ENCODE results near the gene IDH3G. TPM values are rescaled to one million over a fixed set of nuclear protein-coding genes. Genes with fewer than 3 reads are reported as not detected.

Gene IDH3G
- total and polyA plus RNA-seq, 7 donors: 54.2 to 89.5 (median 67.0) TPM

GRCh38 chrX:153828308-153828707, 34.1 kb upstream of the IDH3G start:
- H3K4me3 ChIP-seq: peak overlapping the region; percentile 34 to 59 (median 52)
- peaks cover 0 to 7% (median 0%) of the 10 kb centered on the region in 3 donors for H3K27me3 ChIP-seq
- H3K27ac ChIP-seq: peak overlapping the region; percentile 69 to 79 (median 76)
- TF ChIP-seq, protein P1, sequence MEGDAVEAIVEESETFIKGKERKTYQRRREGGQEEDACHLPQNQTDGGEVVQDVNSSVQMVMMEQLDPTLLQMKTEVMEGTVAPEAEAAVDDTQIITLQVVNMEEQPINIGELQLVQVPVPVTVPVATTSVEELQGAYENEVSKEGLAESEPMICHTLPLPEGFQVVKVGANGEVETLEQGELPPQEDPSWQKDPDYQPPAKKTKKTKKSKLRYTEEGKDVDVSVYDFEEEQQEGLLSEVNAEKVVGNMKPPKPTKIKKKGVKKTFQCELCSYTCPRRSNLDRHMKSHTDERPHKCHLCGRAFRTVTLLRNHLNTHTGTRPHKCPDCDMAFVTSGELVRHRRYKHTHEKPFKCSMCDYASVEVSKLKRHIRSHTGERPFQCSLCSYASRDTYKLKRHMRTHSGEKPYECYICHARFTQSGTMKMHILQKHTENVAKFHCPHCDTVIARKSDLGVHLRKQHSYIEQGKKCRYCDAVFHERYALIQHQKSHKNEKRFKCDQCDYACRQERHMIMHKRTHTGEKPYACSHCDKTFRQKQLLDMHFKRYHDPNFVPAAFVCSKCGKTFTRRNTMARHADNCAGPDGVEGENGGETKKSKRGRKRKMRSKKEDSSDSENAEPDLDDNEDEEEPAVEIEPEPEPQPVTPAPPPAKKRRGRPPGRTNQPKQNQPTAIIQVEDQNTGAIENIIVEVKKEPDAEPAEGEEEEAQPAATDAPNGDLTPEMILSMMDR (IDR thresholded peaks at IDR 0.05): no peak
- TF ChIP-seq POLR2A (IDR thresholded peaks at IDR 0.05) (no peak), EP300 (IDR thresholded peaks at IDR 0.05) (no peak), POLR2AphosphoS5 (IDR thresholded peaks at IDR 0.05) (no peak)
- H3K4me1 ChIP-seq: peaks cover 0 to 22% (median 4%) of the 10 kb centered on the region in 4 donors
- H3K9me3 ChIP-seq: no peaks in the 10 kb centered on the region
- peak; percentile 50 for DNase-seq
- intact Hi-C loops (cut with DNase I): loop anchor here (1.0 to 2.0 kb wide), 2 partner anchors 62 to 94 kb away; no protein-coding TSS in a partner anchor
- no peaks in the 10 kb centered on the region for H3K36me3 ChIP-seq
- 26 to 40% methylated on average over 17 of the region's 17 CpGs for WGBS, 2 donors

DNA sequence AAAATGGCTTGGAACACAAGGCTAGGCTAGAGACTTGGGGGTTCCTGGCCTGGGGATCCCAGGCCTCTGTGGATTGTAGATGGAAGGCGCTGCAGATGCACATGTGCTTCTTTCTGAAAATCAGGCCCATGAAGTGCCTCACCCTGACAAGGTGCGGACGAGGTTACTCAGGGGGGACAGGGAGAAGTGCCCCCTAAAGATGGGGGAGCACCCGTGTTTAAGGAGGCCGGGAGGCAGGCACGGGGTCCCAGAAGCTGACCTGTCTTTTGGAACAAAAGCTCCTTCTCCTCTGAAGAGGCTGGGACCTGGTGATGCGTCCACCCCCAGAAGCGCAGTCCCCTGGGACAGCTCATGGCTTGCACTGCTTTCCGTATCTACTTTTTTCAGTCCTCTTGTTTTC, 33.7 kb upstream of the IDH3G start:
- peaks cover 0 to 22% (median 4%) of the 10 kb centered on the region in 4 donors for H3K4me1 ChIP-seq
- WGBS, 2 donors: 75 to 79% methylated on average over 9 of the region's 9 CpGs
- peak overlapping the region; percentile 69 to 79 (median 76) for H3K27ac ChIP-seq
- no peak for TF ChIP-seq EP300 (IDR thresholded peaks at IDR 0.05)
- no peak for TF ChIP-seq POLR2A (IDR thresholded peaks at IDR 0.05)
- TF ChIP-seq POLR2AphosphoS5 (IDR thresholded peaks at IDR 0.05): no peak
- H3K27me3 ChIP-seq: peaks cover 0 to 7% (median 0%) of the 10 kb centered on the region in 3 donors
- no peaks in the 10 kb centered on the region for H3K9me3 ChIP-seq
- intact Hi-C loops (cut with DNase I): loop anchor here (1.0 to 2.0 kb wide), 2 partner anchors 62 to 95 kb away; no protein-coding TSS in a partner anchor
- peak; percentile 56 for DNase-seq
- peak overlapping the region in 2 of 4 donors; percentile 55 to 59 for H3K4me3 ChIP-seq
- H3K36me3 ChIP-seq: no peaks in the 10 kb centered on the region

GRCh38 chrX:153827016-153827415, 32.8 kb upstream of the IDH3G start:
- H3K4me1 ChIP-seq: peaks cover 0 to 22% (median 4%) of the 10 kb centered on the region in 4 donors
- no peak for DNase-seq
- 71% methylated on average over 3 of the region's 3 CpGs for WGBS, 2 donors
- no peak overlapping the region for H3K4me3 ChIP-seq
- no peaks in the 10 kb centered on the region for H3K27me3 ChIP-seq
- intact Hi-C loops (cut with DNase I): no loop called here
- no peaks in the 10 kb centered on the region for H3K9me3 ChIP-seq
- H3K36me3 ChIP-seq: no peaks in the 10 kb centered on the region
- H3K27ac ChIP-seq: no peak overlapping the region
- TF ChIP-seq POLR2A (IDR thresholded peaks at IDR 0.05) (no peak), EP300 (IDR thresholded peaks at IDR 0.05) (no peak), POLR2AphosphoS5 (IDR thresholded peaks at IDR 0.05) (no peak)
- TF ChIP-seq, protein P1 (IDR thresholded peaks at IDR 0.05): no peak

- no peak overlapping the region for H3K27ac ChIP-seq
- H3K9me3 ChIP-seq: no peaks in the 10 kb centered on the region
- H3K4me1 ChIP-seq: peaks cover 0 to 19% (median 3%) of the 10 kb centered on the region in 4 donors
- no peak for TF ChIP-seq POLR2A (IDR thresholded peaks at IDR 0.05)
- TF ChIP-seq POLR2AphosphoS5 (IDR thresholded peaks at IDR 0.05): no peak
- TF ChIP-seq, protein P1 (IDR thresholded peaks at IDR 0.05): no peak
- no peak for TF ChIP-seq EP300 (IDR thresholded peaks at IDR 0.05)
- no peaks in the 10 kb centered on the region for H3K36me3 ChIP-seq
- H3K27me3 ChIP-seq: no peaks in the 10 kb centered on the region
- intact Hi-C loops (cut with DNase I): no loop called here
- peak; percentile 37 for DNase-seq
- 83 to 86% methylated on average over 8 of the region's 8 CpGs for WGBS, 2 donors
- H3K4me3 ChIP-seq: no peak overlapping the region
Observed at GRCh38 chrX:153825042-153825441, 30.9 kb upstream of the IDH3G start.

- H3K4me1 ChIP-seq: peaks cover 0 to 16% (median 2%) of the 10 kb centered on the region in 4 donors
- peak; percentile 42 for DNase-seq
- no peaks in the 10 kb centered on the region for H3K36me3 ChIP-seq
- no peaks in the 10 kb centered on the region for H3K27me3 ChIP-seq
- TF ChIP-seq, protein P1 (IDR thresholded peaks at IDR 0.05): no peak
- TF ChIP-seq POLR2AphosphoS5 (IDR thresholded peaks at IDR 0.05) (no peak), EP300 (IDR thresholded peaks at IDR 0.05) (no peak), POLR2A (IDR thresholded peaks at IDR 0.05) (no peak)
- H3K9me3 ChIP-seq: no peaks in the 10 kb centered on the region
- H3K27ac ChIP-seq: no peak overlapping the region
- 86 to 89% methylated on average over 10 of the region's 10 CpGs for WGBS, 2 donors
- intact Hi-C loops (cut with DNase I): no loop called here
- no peak overlapping the region for H3K4me3 ChIP-seq
Observed at GRCh38 chrX:153824348-153824747, 30.2 kb upstream of the IDH3G start.
